Measurements from ENCODE around the gene NEUROG1. TPM values are rescaled to one million over a fixed set of nuclear protein-coding genes. Genes with fewer than 3 reads are reported as not detected.
A peak's percentile ranks its signal among the peaks of the same experiment; 100 is the strongest.
"Not testable (repeated sequence)": the region's sequence is repeated elsewhere in the genome, so short reads cannot be mapped to it uniquely, and the experiment has no call there.

NEUROG1 gene
- total RNA-seq, 2 donors from 2014 or later = not detected

DNA sequence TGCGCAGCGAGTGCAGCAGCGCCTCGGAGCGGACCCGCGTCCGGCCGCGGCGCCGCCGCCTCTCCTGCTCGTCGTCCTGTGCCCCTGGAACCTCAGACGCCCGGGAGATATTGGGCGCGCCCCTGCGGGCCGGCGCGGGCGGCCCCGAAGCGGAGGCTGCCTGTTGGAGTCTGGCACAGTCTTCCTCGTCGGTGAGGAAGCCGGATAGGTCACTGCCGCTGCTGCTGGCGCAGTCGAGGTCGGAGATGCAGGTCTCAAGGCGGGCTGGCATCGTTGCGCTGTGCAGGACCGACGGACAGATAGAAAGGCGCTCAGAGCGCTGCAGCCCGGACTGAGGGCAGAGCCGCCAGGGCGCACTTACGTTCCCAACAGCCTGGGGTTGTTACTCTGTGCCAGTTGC lies 344 bp downstream of the NEUROG1 start:
- no peak for ATAC-seq (replicated peaks)
- Mint-ChIP-seq H3K27me3 (peaks cover 78% of the 10 kb centered on the region), H3K9me3 (no peaks in the 10 kb centered on the region), H3K27ac (no peak overlapping the region), H3K36me3 (ENCODE audit: low read depth) (no peaks in the 10 kb centered on the region), H3K4me1 (peaks cover 6% of the 10 kb centered on the region), H3K4me3 (no peak overlapping the region)

DNA sequence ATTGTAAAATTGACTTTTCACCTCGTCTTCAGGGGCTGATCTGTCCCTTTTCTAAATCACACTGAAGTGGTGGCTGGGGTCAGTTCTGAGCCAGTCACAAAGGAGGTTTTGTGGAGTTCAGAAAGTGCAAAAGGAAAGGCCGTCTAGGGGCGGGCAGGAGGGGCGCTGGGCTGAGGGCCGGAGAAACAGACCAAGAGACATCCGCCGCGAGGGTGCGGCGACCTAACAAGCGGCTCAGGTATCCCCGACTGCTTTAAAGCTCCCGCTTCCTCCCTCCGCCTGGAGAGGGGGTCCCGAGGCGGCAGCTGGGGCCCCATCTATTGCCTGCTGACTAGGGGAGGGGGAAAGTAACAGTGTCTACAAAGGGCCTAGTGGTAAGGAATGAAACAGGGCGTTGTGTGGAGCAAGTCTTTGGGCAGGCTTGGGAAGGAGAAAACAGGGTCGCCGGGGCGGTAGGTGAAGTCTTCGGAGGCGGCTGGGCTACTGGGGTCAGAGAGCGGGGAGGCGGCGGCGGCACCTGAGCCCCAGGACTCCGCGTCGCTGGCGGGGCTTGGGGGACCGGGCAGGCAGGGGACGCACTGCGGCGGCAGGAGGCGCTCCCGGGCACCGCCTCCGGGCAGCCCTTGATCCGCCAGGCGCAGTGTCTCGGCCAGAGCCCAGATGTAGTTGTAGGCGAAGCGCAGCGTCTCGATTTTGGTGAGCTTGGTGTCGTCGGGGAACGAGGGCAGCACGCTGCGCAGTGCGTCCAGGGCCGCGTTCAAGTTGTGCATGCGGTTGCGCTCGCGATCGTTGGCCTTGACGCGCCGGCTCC lies 950 bp downstream of the NEUROG1 start:
- no peak for ATAC-seq (replicated peaks)
- Mint-ChIP-seq H3K4me3 (peak overlapping the region; percentile 47), H3K9me3 (no peaks in the 10 kb centered on the region), H3K36me3 (ENCODE audit: low read depth) (no peaks in the 10 kb centered on the region), H3K27ac (no peak overlapping the region), H3K4me1 (peaks cover 6% of the 10 kb centered on the region), H3K27me3 (peaks cover 79% of the 10 kb centered on the region)

DNA sequence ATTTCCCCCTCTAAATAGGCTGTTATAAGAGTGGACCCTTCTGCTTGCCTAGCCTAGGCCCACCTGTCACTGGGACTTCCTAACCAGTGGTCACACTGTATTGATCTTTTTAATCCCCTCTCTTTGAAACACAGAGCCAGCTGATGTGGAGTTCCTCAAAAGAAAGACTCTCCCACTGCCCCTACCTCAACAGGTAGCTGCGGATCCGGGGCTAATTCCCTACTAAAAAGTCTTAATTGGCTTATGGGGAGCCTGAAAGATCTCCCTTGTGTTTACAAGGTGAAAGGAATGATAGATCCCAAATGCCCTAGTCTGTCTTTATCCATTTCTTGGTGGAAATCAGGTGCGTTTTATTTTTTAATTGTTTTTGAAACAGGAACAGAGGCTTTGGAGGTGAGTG lies 2.0 kb downstream of the NEUROG1 start:
- H3K27me3 Mint-ChIP-seq = peaks cover 69% of the 10 kb centered on the region
- no peaks in the 10 kb centered on the region for H3K9me3 Mint-ChIP-seq
- H3K36me3 Mint-ChIP-seq (ENCODE audit: low read depth) = no peaks in the 10 kb centered on the region
- peaks cover 6% of the 10 kb centered on the region for H3K4me1 Mint-ChIP-seq
- no peak overlapping the region for H3K4me3 Mint-ChIP-seq
- ATAC-seq (replicated peaks) = no peak
- H3K27ac Mint-ChIP-seq = no peak overlapping the region

- ATAC-seq (replicated peaks) = no peak
- H3K4me1 Mint-ChIP-seq = peaks cover 6% of the 10 kb centered on the region
Observed at GRCh38 chr5:135533334-135533733, 2.4 kb downstream of the NEUROG1 start.

DNA sequence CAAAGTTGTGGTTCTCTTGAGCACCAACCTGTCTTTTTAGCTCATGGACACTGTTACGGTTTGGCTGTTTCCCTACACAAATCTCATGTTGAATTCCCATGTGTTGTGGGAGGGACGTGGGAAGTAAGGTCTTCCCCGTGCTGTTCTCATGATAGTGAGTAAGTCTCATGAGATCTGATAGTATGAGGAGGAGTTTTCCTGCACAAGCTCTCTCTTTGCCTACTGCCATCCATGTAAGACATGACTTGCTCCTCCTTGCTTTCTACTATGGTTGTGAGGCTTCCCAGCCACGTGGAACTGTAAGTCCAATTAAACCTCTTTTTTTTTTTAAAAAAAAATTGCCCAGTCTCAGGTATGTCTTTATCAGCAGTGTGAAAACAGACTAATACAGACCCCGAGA lies 6.2 kb downstream of the NEUROG1 start:
- H3K27me3 Mint-ChIP-seq = peaks cover 60% of the 10 kb centered on the region
- not testable (repeated sequence) for H3K9me3 Mint-ChIP-seq; H3K4me3 Mint-ChIP-seq; H3K27ac Mint-ChIP-seq; ATAC-seq (replicated peaks); H3K4me1 Mint-ChIP-seq; H3K36me3 Mint-ChIP-seq (ENCODE audit: low read depth)

More at GRCh38 chr5:135533334-135533733, 2.4 kb downstream of the NEUROG1 start:
- H3K4me3 Mint-ChIP-seq = no peak overlapping the region
- H3K36me3 Mint-ChIP-seq (ENCODE audit: low read depth) = no peaks in the 10 kb centered on the region
- H3K27me3 Mint-ChIP-seq = peaks cover 66% of the 10 kb centered on the region
- no peak overlapping the region for H3K27ac Mint-ChIP-seq
- H3K9me3 Mint-ChIP-seq = no peaks in the 10 kb centered on the region

- Mint-ChIP-seq H3K36me3 (ENCODE audit: low read depth) (no peaks in the 10 kb centered on the region), H3K4me1 (no peaks in the 10 kb centered on the region), H3K9me3 (peaks cover 1% of the 10 kb centered on the region), H3K27me3 (peaks cover 55% of the 10 kb centered on the region), H3K27ac (no peak overlapping the region), H3K4me3 (no peak overlapping the region)
- no peak for ATAC-seq (replicated peaks)
Observed at GRCh38 chr5:135526924-135527323, 8.8 kb downstream of the NEUROG1 start.

DNA sequence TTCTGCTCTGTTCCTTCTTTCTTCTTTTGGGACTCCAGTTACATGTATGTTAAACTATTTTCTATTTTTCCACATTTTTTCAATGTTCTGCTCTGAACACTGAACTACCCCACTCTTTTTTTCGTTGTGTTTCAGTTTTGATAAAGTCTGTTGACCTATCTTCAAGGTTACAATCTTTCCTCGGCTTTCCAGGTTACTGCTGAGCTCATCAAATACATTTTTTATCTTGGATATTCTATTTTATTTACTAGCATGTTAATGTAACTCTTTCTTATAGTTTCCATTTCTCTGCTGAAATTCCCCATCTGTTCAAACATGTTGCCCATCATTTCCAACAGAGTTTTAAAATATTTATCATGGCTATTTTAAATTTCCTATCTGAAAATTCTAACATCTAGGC lies 13.8 kb downstream of the NEUROG1 start:
- Mint-ChIP-seq H3K36me3 (ENCODE audit: low read depth) (no peaks in the 10 kb centered on the region), H3K9me3 (peaks cover 3% of the 10 kb centered on the region), H3K27ac (no peak overlapping the region), H3K4me1 (no peaks in the 10 kb centered on the region), H3K4me3 (no peak overlapping the region), H3K27me3 (peaks cover 56% of the 10 kb centered on the region)
- ATAC-seq (replicated peaks) = no peak

DNA sequence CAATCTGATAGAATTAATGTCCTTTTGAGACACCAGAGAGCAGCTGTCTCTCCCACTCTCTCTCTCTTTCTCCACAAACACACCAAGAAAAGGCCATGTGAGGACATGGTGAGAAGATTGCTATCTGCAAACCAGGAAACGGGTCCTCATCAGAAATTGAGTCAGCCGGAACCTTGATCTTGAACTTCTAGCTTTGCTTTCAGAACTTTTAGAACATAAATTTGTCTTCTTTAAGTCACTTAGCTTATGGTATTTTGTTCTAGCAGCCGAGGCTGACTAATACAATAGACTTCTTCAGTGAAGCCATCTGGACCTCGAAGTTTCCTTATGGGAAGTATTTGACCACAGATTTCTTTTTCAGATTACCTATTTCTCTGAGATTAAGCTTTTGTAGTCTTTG lies 18.1 kb downstream of the NEUROG1 start:
- H3K9me3 Mint-ChIP-seq = peaks cover 3% of the 10 kb centered on the region
- no peak overlapping the region for H3K27ac Mint-ChIP-seq
- H3K4me1 Mint-ChIP-seq = no peaks in the 10 kb centered on the region
- no peaks in the 10 kb centered on the region for H3K36me3 Mint-ChIP-seq (ENCODE audit: low read depth)
- no peak overlapping the region for H3K4me3 Mint-ChIP-seq
- no peak for ATAC-seq (replicated peaks)
- H3K27me3 Mint-ChIP-seq = peaks cover 37% of the 10 kb centered on the region

DNA sequence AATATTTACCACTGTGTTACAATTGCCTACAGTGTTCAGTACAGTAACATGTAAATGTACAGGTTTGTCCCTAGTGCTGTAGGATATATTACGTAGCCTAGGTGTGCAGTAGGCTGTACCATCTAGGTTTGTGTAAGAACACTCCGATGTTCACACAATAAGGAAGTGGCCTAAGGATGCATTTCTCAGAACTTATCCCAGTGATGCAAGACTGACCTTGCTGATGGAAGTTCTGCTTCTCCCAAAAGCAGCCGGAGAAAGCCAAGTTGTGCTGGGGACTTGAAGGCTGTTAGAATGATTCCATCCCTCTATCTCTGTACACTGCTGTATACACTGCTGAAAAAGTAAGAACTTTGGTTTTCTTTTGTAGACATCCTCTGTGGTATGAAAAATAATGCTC lies 21.6 kb downstream of the NEUROG1 start:
- no peak overlapping the region for H3K4me3 Mint-ChIP-seq
- H3K9me3 Mint-ChIP-seq = no peaks in the 10 kb centered on the region
- no peaks in the 10 kb centered on the region for H3K4me1 Mint-ChIP-seq
- ATAC-seq (replicated peaks) = no peak
- H3K27ac Mint-ChIP-seq = no peak overlapping the region
- H3K36me3 Mint-ChIP-seq (ENCODE audit: low read depth) = no peaks in the 10 kb centered on the region
- peaks cover 28% of the 10 kb centered on the region for H3K27me3 Mint-ChIP-seq

DNA sequence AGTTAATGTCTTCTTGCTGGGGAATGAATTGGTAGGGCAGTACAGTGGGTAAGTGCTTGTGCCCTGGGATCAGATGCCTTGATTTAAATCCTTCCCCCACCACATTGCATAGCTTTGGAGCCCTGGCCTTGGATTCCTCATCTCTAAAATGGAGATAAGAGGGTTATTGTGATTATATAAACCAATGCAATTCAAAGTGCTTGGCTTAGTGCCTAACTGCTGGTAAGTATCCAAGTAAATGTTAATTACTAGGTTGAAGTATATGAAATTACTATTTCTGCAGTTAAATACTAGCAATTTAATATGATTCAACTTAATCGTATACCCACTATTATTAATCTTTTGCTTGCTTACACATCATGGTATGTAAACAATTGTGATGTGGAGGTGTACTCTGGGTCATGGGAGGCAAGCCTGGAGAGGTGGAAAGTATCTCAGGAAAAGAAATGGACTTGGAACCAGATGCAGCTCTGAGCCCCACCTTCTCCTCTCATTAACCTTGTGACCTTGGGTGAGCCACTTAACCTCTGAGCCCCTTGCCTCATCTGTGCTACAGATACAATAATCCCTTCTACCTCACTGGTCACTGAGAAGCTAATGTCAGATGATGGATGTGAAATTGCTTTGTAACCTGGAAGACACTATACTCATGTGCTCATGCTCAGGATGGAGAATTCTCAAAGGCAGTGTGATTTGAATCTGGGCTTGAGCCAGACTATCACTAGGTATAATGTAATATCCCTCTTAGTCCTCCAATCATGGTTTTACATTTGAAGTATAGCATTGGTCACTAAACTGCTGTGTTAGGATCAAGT lies 23.8 kb downstream of the NEUROG1 start:
- no peaks in the 10 kb centered on the region for H3K9me3 Mint-ChIP-seq

DNA sequence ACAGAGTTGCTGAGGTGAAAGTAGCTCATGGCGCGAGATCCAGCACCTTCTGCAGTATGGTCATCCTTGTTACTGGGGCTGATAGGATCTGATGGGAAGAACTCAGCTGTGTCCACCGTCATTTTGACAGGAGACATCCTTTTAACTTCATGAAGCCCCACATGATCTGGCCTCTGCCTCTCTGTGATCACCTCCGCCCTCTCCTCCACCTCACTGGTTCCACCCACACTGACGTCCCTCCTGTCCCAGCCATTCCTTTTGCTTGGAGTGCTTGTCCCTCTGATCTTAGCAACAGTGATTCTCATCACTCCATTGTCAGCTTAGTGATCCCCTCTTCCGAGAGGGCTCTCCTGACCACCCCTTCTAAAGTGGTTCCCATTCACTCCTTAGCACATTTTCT lies 25.8 kb downstream of the NEUROG1 start:
- H3K27ac Mint-ChIP-seq = no peak overlapping the region
- peaks cover 34% of the 10 kb centered on the region for H3K27me3 Mint-ChIP-seq
- H3K36me3 Mint-ChIP-seq (ENCODE audit: low read depth) = no peaks in the 10 kb centered on the region
- H3K4me1 Mint-ChIP-seq = no peaks in the 10 kb centered on the region
- no peak for ATAC-seq (replicated peaks)
- H3K4me3 Mint-ChIP-seq = no peak overlapping the region
- no peaks in the 10 kb centered on the region for H3K9me3 Mint-ChIP-seq

More for the DNA sequence above, 23.8 kb downstream of the NEUROG1 start:
- no peak for ATAC-seq (replicated peaks)
- no peaks in the 10 kb centered on the region for H3K4me1 Mint-ChIP-seq
- no peak overlapping the region for H3K4me3 Mint-ChIP-seq
- no peak overlapping the region for H3K27ac Mint-ChIP-seq
- H3K36me3 Mint-ChIP-seq (ENCODE audit: low read depth) = no peaks in the 10 kb centered on the region
- peaks cover 28% of the 10 kb centered on the region for H3K27me3 Mint-ChIP-seq

- Mint-ChIP-seq H3K4me1 (no peaks in the 10 kb centered on the region), H3K9me3 (no peaks in the 10 kb centered on the region), H3K36me3 (ENCODE audit: low read depth) (no peaks in the 10 kb centered on the region), H3K27me3 (peaks cover 40% of the 10 kb centered on the region), H3K4me3 (no peak overlapping the region), H3K27ac (no peak overlapping the region)
- ATAC-seq (replicated peaks) = no peak
Observed at GRCh38 chr5:135508496-135509005, 27.2 kb downstream of the NEUROG1 start.

DNA sequence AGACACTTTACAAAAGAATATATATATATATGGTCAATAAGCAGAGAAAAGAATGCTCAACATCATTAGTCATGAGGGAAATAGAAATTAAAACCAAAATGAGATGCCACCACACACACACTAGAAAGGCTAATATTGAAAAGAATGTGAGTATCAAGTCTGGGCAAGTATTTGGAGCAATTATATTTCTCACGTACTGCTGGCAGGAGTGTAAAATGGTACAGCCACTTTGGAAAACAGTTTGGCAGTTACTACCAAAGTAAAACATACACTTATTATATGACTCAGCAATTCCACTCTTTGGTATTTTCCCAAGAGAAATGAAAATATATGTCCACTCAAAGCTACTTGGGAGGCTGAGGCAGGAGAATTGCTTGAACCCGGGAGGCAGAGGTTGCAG lies 29.8 kb downstream of the NEUROG1 start:
- H3K27ac Mint-ChIP-seq = no peak overlapping the region
- ATAC-seq (replicated peaks) = no peak
- H3K4me1 Mint-ChIP-seq = no peaks in the 10 kb centered on the region
- no peaks in the 10 kb centered on the region for H3K36me3 Mint-ChIP-seq (ENCODE audit: low read depth)
- no peaks in the 10 kb centered on the region for H3K9me3 Mint-ChIP-seq
- no peak overlapping the region for H3K4me3 Mint-ChIP-seq
- peaks cover 58% of the 10 kb centered on the region for H3K27me3 Mint-ChIP-seq

DNA sequence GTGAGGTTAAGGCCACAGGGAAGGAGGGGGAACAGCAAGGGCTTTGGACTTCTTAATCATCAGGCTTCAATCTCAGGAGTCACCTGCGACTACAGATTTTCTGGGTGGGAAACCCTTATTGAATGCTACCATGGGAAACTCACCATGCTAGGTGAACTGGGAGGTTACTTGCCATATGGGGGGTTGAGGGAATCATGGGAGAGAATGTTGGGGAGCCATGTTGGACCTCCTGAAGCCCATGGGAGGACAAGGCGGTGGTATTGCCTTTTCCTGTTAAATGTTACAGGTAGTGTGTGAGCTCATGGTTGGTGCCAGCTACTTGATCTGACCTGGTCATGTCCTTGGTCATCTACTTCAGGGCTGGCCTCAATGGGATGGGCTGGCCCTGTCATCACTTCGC lies 31.4 kb downstream of the NEUROG1 start:
- Mint-ChIP-seq H3K36me3 (ENCODE audit: low read depth) (no peaks in the 10 kb centered on the region), H3K9me3 (no peaks in the 10 kb centered on the region), H3K27me3 (peaks cover 46% of the 10 kb centered on the region), H3K27ac (no peak overlapping the region), H3K4me3 (no peak overlapping the region), H3K4me1 (no peaks in the 10 kb centered on the region)
- ATAC-seq (replicated peaks) = no peak

DNA sequence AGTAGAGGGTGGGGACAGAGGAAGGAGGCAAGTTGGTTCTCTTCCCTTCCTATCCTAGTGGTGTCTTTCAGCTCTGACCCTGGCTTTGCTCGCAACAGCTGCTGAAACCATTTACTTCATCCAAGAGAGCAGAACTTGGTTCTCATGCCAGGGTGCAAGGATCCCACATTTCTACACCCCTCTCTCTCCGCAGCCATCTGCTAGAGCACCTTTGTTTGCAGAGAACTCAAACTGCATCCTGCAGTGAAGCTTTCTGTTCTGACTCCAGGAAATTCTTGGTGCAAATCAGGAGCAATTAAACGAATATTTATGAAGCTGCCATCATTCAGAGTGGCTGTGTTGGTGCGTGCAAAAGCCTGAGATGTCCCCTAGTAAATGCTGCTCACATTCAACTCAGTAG lies 31.9 kb downstream of the NEUROG1 start:
- H3K36me3 Mint-ChIP-seq (ENCODE audit: low read depth) = no peaks in the 10 kb centered on the region
- H3K4me3 Mint-ChIP-seq = no peak overlapping the region
- H3K27ac Mint-ChIP-seq = no peak overlapping the region
- H3K27me3 Mint-ChIP-seq = peaks cover 43% of the 10 kb centered on the region
- H3K4me1 Mint-ChIP-seq = no peaks in the 10 kb centered on the region
- ATAC-seq (replicated peaks) = no peak
- H3K9me3 Mint-ChIP-seq = no peaks in the 10 kb centered on the region
